C4-2B (cell line): Measurements from ENCODE around the gene SLAMF9.

Experiments
- CTCF ChIP-seq: fragments of 450-650 bp; conservative IDR thresholded peaks from 2 replicates; pipeline ENCODE4 v1.5.1; 2017; ENCODE audit warnings: mild to moderate bottlenecking
- ZFX ChIP-seq: fragments of 450-650 bp; IDR thresholded peaks from 2 replicates; pipeline ENCODE4 v1.6.1; 2017

GRCh38 chr1:159911326-159912070 is 42.5 kb downstream of the SLAMF9 start:
- no peak for TF ChIP-seq CTCF
- no peak for TF ChIP-seq ZFX
